Mucosa of stomach (tissue), 1 donor: Measurements from ENCODE around the gene STARD10.
"Not testable (repeated sequence)": the region's sequence is repeated elsewhere in the genome, so short reads cannot be mapped to it uniquely, and the experiment has no call there.

Source experiments
- H3K27me3 ChIP-seq: one replicate; pipeline ENCODE4 v1.7.0; 2013; ENCODE audit warnings: mild to moderate bottlenecking, low read length; ENCODE audit not compliant: control insufficient read depth, insufficient read depth
- H3K36me3 ChIP-seq: one replicate; pipeline ENCODE4 v1.7.0; 2013; ENCODE audit warnings: low read length; ENCODE audit not compliant: control insufficient read depth, insufficient read depth
- H3K4me1 ChIP-seq: one replicate; pipeline ENCODE4 v1.7.0; 2013; ENCODE audit warnings: mild to moderate bottlenecking, low read length; ENCODE audit not compliant: control insufficient read depth, insufficient read depth
- H3K4me3 ChIP-seq: one replicate; pipeline ENCODE4 v1.7.0; 2013; ENCODE audit warnings: low read length
- H3K9ac ChIP-seq: one replicate; pipeline ENCODE4 v1.7.0; 2013; ENCODE audit warnings: mild to moderate bottlenecking, low read length, moderate library complexity
- H3K9me3 ChIP-seq: one replicate; pipeline ENCODE4 v1.7.0; 2013; ENCODE audit warnings: mild to moderate bottlenecking, low read length, moderate library complexity; ENCODE audit not compliant: control insufficient read depth
- donor health status: Pancreatic carcinoma.

The STARD10 gene

GRCh38 chr11:72831521-72832300 is 37.9 kb upstream of the STARD10 start:
- no peaks in the 10 kb centered on the region for H3K9me3 ChIP-seq
- H3K4me3 ChIP-seq = no peak overlapping the region
- peaks cover 4% of the 10 kb centered on the region for H3K36me3 ChIP-seq
- H3K9ac ChIP-seq = no peak overlapping the region
- H3K27me3 ChIP-seq = no peaks in the 10 kb centered on the region
- peaks cover 8% of the 10 kb centered on the region for H3K4me1 ChIP-seq

- no peak overlapping the region for H3K9ac ChIP-seq
Observed at GRCh38 chr11:72829884-72830533, 36.2 kb upstream of the STARD10 start.

GRCh38 chr11:72829178-72829577 is 35.3 kb upstream of the STARD10 start:
- no peaks in the 10 kb centered on the region for H3K9me3 ChIP-seq
- H3K4me1 ChIP-seq = peaks cover 8% of the 10 kb centered on the region
- no peak overlapping the region for H3K4me3 ChIP-seq
- peaks cover 4% of the 10 kb centered on the region for H3K36me3 ChIP-seq
- no peak overlapping the region for H3K9ac ChIP-seq
- H3K27me3 ChIP-seq = no peaks in the 10 kb centered on the region

More at GRCh38 chr11:72829884-72830533, 36.2 kb upstream of the STARD10 start:
- peaks cover 8% of the 10 kb centered on the region for H3K4me1 ChIP-seq
- no peak overlapping the region for H3K4me3 ChIP-seq
- no peaks in the 10 kb centered on the region for H3K27me3 ChIP-seq
- peaks cover 4% of the 10 kb centered on the region for H3K36me3 ChIP-seq
- H3K9me3 ChIP-seq = no peaks in the 10 kb centered on the region

GRCh38 chr11:72828692-72829101 is 34.9 kb upstream of the STARD10 start:
- Histone ChIP-seq H3K27me3 (no peaks in the 10 kb centered on the region), H3K36me3 (peaks cover 4% of the 10 kb centered on the region), H3K4me1 (peaks cover 8% of the 10 kb centered on the region), H3K9me3 (no peaks in the 10 kb centered on the region), H3K9ac (no peak overlapping the region), H3K4me3 (no peak overlapping the region)

GRCh38 chr11:72828081-72828567 is 34.3 kb upstream of the STARD10 start:
- Histone ChIP-seq H3K27me3 (no peaks in the 10 kb centered on the region), H3K9me3 (no peaks in the 10 kb centered on the region), H3K36me3 (peaks cover 4% of the 10 kb centered on the region), H3K4me1 (peaks cover 8% of the 10 kb centered on the region), H3K9ac (no peak overlapping the region), H3K4me3 (no peak overlapping the region)

- not testable (repeated sequence) for H3K36me3 ChIP-seq, H3K9me3 ChIP-seq, H3K4me3 ChIP-seq, H3K4me1 ChIP-seq, H3K9ac ChIP-seq, H3K27me3 ChIP-seq
Observed at GRCh38 chr11:72827656-72828055, 33.8 kb upstream of the STARD10 start.

GRCh38 chr11:72826942-72827480 is 33.2 kb upstream of the STARD10 start:
- Histone ChIP-seq H3K9me3 (no peaks in the 10 kb centered on the region), H3K36me3 (peaks cover 4% of the 10 kb centered on the region), H3K27me3 (no peaks in the 10 kb centered on the region), H3K4me3 (no peak overlapping the region), H3K9ac (no peak overlapping the region), H3K4me1 (peaks cover 6% of the 10 kb centered on the region)

GRCh38 chr11:72826191-72826941 is 32.5 kb upstream of the STARD10 start:
- Histone ChIP-seq H3K4me3 (no peak overlapping the region), H3K36me3 (peaks cover 4% of the 10 kb centered on the region), H3K9me3 (no peaks in the 10 kb centered on the region), H3K4me1 (peaks cover 6% of the 10 kb centered on the region), H3K9ac (peak overlapping the region; percentile 17), H3K27me3 (no peaks in the 10 kb centered on the region)

- Histone ChIP-seq H3K4me3 (no peak overlapping the region), H3K27me3 (no peaks in the 10 kb centered on the region), H3K36me3 (peaks cover 4% of the 10 kb centered on the region), H3K4me1 (peaks cover 13% of the 10 kb centered on the region), H3K9me3 (no peaks in the 10 kb centered on the region), H3K9ac (no peak overlapping the region)
Observed at GRCh38 chr11:72825661-72826060, 31.8 kb upstream of the STARD10 start.

GRCh38 chr11:72824811-72825505 is 31.1 kb upstream of the STARD10 start:
- H3K9me3 ChIP-seq = no peaks in the 10 kb centered on the region
- H3K27me3 ChIP-seq = no peaks in the 10 kb centered on the region
- H3K4me1 ChIP-seq = peaks cover 15% of the 10 kb centered on the region
- peaks cover 4% of the 10 kb centered on the region for H3K36me3 ChIP-seq
- H3K9ac ChIP-seq = no peak overlapping the region
- H3K4me3 ChIP-seq = no peak overlapping the region

- Histone ChIP-seq H3K36me3 (peaks cover 5% of the 10 kb centered on the region), H3K4me3 (no peak overlapping the region), H3K9ac (no peak overlapping the region), H3K9me3 (no peaks in the 10 kb centered on the region), H3K4me1 (peaks cover 15% of the 10 kb centered on the region), H3K27me3 (no peaks in the 10 kb centered on the region)
Observed at GRCh38 chr11:72824020-72824419, 30.2 kb upstream of the STARD10 start.
